GM12878 (cell line): ENCODE data around the gene ZBTB8OS. TPM values are rescaled to one million over a fixed set of nuclear protein-coding genes. Genes with fewer than 3 reads are reported as not detected.

Source experiments
- ATAC-seq: fragments of 200-7000 bp; cut with Tn5 transposase; 3 replicates; pipeline ENCODE4 v1.9.1; 2020; ENCODE audit warnings: mild to moderate bottlenecking, moderate library complexity
- BruUV-seq: library from RNA; stranded (reverse); fragments of 400-500 nt; replicated peaks from 2 replicates; lab custom pipeline; 2021; lab: Mats Ljungman, UMichigan
- CTCF ChIA-PET: fragments of 300-600 bp; sonication (Branson Sonifier 250); formaldehyde crosslinking; extraction: SDS; loops from one replicate; lab custom pipeline; 2021; ENCODE audit warnings: inconsistent platforms; lab: Yijun Ruan, JAX
- POLR2A ChIA-PET: fragments of 350-600 bp; formaldehyde crosslinking; extraction: SDS; loops from one replicate; lab custom pipeline; 2021; ENCODE audit warnings: inconsistent platforms; lab: Charles Lee
- RAD21 ChIA-PET: fragments of 300-600 bp; sonication (Branson Sonifier 250); formaldehyde crosslinking; loops from one replicate; lab custom pipeline; 2023; ENCODE audit warnings: antibody characterized with exemption; ENCODE audit not compliant: unreplicated experiment; lab: Charles Lee
- SMC1A ChIA-PET: fragments of 300-600 bp; sonication (Branson Sonifier 250); formaldehyde crosslinking; loops from one replicate; lab custom pipeline; 2023; ENCODE audit not compliant: unreplicated experiment, uncharacterized antibody; lab: Charles Lee
- DNase-seq: peaks from one replicate; pipeline ENCODE4 v3.0.0-alpha.2; 2011; ENCODE audit warnings: low read depth, low spot score
- FAIRE-seq: peaks from 3 replicates; lab custom pipeline; 2011; peaks lifted over from hg19 to GRCh38; lab: Jason Lieb, UNC
- H2AFZ ChIP-seq: 2 replicates; pipeline ENCODE4 v1.6.0; 2011; ENCODE audit warnings: low read depth, low read length, control low read depth; ENCODE audit not compliant: control insufficient read depth
- H3K27ac ChIP-seq: 2 replicates; pipeline ENCODE4 v1.5.1; 2011; ENCODE audit warnings: control low read depth; ENCODE audit not compliant: control insufficient read depth, insufficient read depth
- H3K27me3 ChIP-seq, 2 experiments: replicated peaks in 1 of 2; 2 replicates each; pipeline versions ENCODE4 v1.6.0 to v1.6.1; 2011; ENCODE audit warnings: low read length in 1 of 2; ENCODE audit not compliant: control insufficient read depth in 2 of 2, insufficient read depth in 2 of 2
- H3K36me3 ChIP-seq, 2 experiments: 2 replicates each; pipeline ENCODE4 v1.5.1; 2011; ENCODE audit warnings: low read length in 1 of 2; ENCODE audit not compliant: control insufficient read depth in 2 of 2, insufficient read depth in 2 of 2
- H3K4me1 ChIP-seq: 2 replicates; pipeline ENCODE4 v1.6.1; 2011; ENCODE audit warnings: mild to moderate bottlenecking, low read length, moderate library complexity, mixed read lengths; ENCODE audit not compliant: control insufficient read depth, insufficient read depth
- H3K4me2 ChIP-seq: 2 replicates; pipeline ENCODE4 v1.6.0; 2011; ENCODE audit warnings: control low read depth; ENCODE audit not compliant: control insufficient read depth, insufficient read depth
- H3K4me3 ChIP-seq: fragments of 200-600 bp; sonication (generic); 2 replicates; pipeline ENCODE4 v1.5.1; 2016
- H3K79me2 ChIP-seq: 2 replicates; pipeline ENCODE4 v1.6.0; 2011; ENCODE audit warnings: low read length; ENCODE audit not compliant: control insufficient read depth, insufficient read depth
- H3K9ac ChIP-seq: 2 replicates; pipeline ENCODE4 v1.8.0; 2011; ENCODE audit warnings: low read length, control low read depth, mixed read lengths; ENCODE audit not compliant: control insufficient read depth, insufficient read depth
- H3K9me3 ChIP-seq: replicated peaks from 3 replicates; pipeline ENCODE4 v1.5.1; 2011; ENCODE audit warnings: mild to moderate bottlenecking, low read length; ENCODE audit not compliant: control insufficient read depth, insufficient read depth
- H4K20me1 ChIP-seq: 2 replicates; pipeline ENCODE4 v1.6.0; 2011; ENCODE audit not compliant: control insufficient read depth, insufficient read depth
- CBX3 ChIP-seq: fragments of 200-600 bp; sonication (generic); IDR thresholded peaks from 2 replicates; pipeline ENCODE4 v1.6.1; 2016; ENCODE audit warnings: low read depth, borderline replicate concordance
- CHD4 ChIP-seq: fragments of 200-600 bp; sonication (generic); IDR thresholded peaks from 2 replicates; pipeline ENCODE4 v1.6.1; 2016; ENCODE audit warnings: mild to moderate bottlenecking
- NFIC ChIP-seq: IDR thresholded peaks from 2 replicates; pipeline ENCODE4 v1.6.1; 2012; ENCODE audit warnings: low read depth, mild to moderate bottlenecking, inconsistent platforms, low read length, moderate library complexity
- SMAD1 ChIP-seq: fragments of 450-650 bp; IDR thresholded peaks from 2 replicates; pipeline ENCODE4 v1.6.1; 2018; ENCODE audit warnings: mild to moderate bottlenecking, low read depth; ENCODE audit not compliant: partially characterized antibody
- WGBS: methylation state at CpG from one replicate; pipeline ENCODE4 v1.1.6; 2016; ENCODE audit warnings: low lambda C conversion rate; ENCODE audit not compliant: insufficient replicate concordance, insufficient coverage; ENCODE audit errors: missing lambda C conversion rate; 5-methylcytosine and 5-hydroxymethylcytosine counted together
- in situ Hi-C: fragments of 300-500 bp; cut with MboI; formaldehyde crosslinking; loops from 9 replicates; pipeline ENCODE4 v1.14.3; 2018; ENCODE audit warnings: mixed read lengths
- intact Hi-C: fragments of 100-400 bp; cut with micrococcal nuclease; formaldehyde crosslinking; loops from one replicate; pipeline ENCODE4 v1.14.2; 2022; ENCODE audit not compliant: unreplicated experiment
- polyA plus RNA-seq, 11 experiments: library from polyadenylated mRNA; depleted of rRNA in 4 of 11; unstranded in 6 of 11; stranded (reverse) in 5 of 11; fragments of >200 nt; fragmentation: Nextera tagmentation in 4 of 11; fragmentation: Illumina TruSeq in 1 of 11; extraction: Ambion mirVana in 4 of 11; extraction: Trizol in 1 of 11; gene quantifications; 1 replicate in 1 of 11; 2 replicates in 10 of 11; pipeline versions ENCODE4 v1.2.1 to v1.2.3, GENCODE V29; 2011 to 2016; ENCODE audit warnings: inconsistent platforms in 2 of 11, missing spikeins in 2 of 11, low read depth in 1 of 11
- total RNA-seq, 4 experiments: library from RNA; depleted of rRNA in 3 of 4; stranded (reverse); fragments of >200 nt in 3 of 4; fragmentation: Illumina TruSeq in 1 of 4; extraction: Trizol in 1 of 4; gene quantifications; 2 replicates each; pipeline versions ENCODE4 v1.2.1 to v1.2.3, GENCODE V29; 2013 to 2021
- TF ChIP-seq, protein P1 (sequence below): IDR thresholded peaks from 2 replicates; pipeline ENCODE4 v1.6.1; 2011; ENCODE audit warnings: low read depth, low read length, improper control_type of control experiment, borderline replicate concordance

ZBTB8OS gene
- total and polyA plus RNA-seq, 10 of the 15 experiments (the other 5 are each of a cell fraction or from before 2014, with no cell fraction given) = 77.8 to 350 (median 139) TPM

DNA sequence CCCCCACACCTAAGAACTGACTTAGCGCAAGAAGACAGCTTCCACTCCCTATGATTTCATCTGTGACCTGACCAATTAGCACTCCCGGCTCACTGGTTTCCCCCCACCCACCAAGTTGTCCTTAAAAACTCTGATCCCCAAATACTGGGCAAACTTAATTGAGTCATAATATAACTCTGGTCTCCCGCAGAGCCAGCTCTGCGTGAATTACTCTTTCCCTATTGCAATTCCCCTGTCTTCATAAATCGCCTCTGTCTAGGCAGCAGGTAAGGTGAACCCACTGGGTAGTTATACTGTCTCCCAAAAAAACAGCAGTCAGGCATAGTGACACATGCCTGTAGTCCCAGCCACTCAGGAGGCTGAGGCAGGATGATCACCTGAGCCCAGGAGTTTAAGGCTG is 36.9 kb downstream of the ZBTB8OS start:
- no peak overlapping the region for H3K4me2 ChIP-seq
- FAIRE-seq (no peak), DNase-seq (no peak), ATAC-seq (no peak)
- no peaks in the 10 kb centered on the region for H3K9me3 ChIP-seq
- no peak for TF ChIP-seq NFIC
- TF ChIP-seq CBX3 = no peak
- no peak for TF ChIP-seq SMAD1
- TF ChIP-seq, protein P1, sequence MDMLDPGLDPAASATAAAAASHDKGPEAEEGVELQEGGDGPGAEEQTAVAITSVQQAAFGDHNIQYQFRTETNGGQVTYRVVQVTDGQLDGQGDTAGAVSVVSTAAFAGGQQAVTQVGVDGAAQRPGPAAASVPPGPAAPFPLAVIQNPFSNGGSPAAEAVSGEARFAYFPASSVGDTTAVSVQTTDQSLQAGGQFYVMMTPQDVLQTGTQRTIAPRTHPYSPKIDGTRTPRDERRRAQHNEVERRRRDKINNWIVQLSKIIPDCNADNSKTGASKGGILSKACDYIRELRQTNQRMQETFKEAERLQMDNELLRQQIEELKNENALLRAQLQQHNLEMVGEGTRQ = no peak
- TF ChIP-seq CHD4 = no peak
- ChIA-PET POLR2A (no interaction called here), CTCF (no interaction called here), RAD21 (interaction anchor here (1.5 kb wide), 1 partner anchor 32 kb away, joined by 3 read pairs; no protein-coding TSS in a partner anchor), SMC1A (interaction anchor here (0.6 kb wide), 1 partner anchor 36 kb away, joined by 3 read pairs; no protein-coding TSS in a partner anchor)
- no peaks in the 10 kb centered on the region for H3K79me2 ChIP-seq
- intact Hi-C loops = no loop called here
- BruUV-seq = no TSS peak
- H3K27ac ChIP-seq = no peak overlapping the region
- H3K4me3 ChIP-seq = no peak overlapping the region
- no peaks in the 10 kb centered on the region for H3K27me3 ChIP-seq
- no peak overlapping the region for H2AFZ ChIP-seq
- H3K36me3 ChIP-seq = no peaks in the 10 kb centered on the region
- peaks cover 5% of the 10 kb centered on the region; the same call in 1 of the 2 replicates for H3K4me1 ChIP-seq
- WGBS = 91% methylated on average over 5 of the region's 5 CpGs
- no peak overlapping the region for H3K9ac ChIP-seq
- in situ Hi-C loops = no loop called here
- no peaks in the 10 kb centered on the region for H4K20me1 ChIP-seq
